Astrocyte of the spinal cord (primary cell): ENCODE measurements around the gene TAF6L.

Experiments
- DNase-seq: peaks from one replicate; pipeline ENCODE4 v3.0.0; 2011; ENCODE audit warnings: low read depth, low spot score
- H3K4me3 ChIP-seq: 2 replicates; pipeline ENCODE4 v1.5.1; 2011; ENCODE audit warnings: low read depth, mild to moderate bottlenecking, low read length, moderate library complexity
- CTCF ChIP-seq: IDR thresholded peaks from 2 replicates; pipeline ENCODE4 v1.5.1; 2012; ENCODE audit warnings: low read depth, mild to moderate bottlenecking, low read length, inconsistent platforms
- in situ Hi-C: cut with HindIII; loops from 2 replicates; pipeline ENCODE4 v1.10.0; 2017; ENCODE audit warnings: low sequenced_read_pairs

The TAF6L gene

GRCh38 chr11:62835336-62835735 is 64.1 kb downstream of the TAF6L start:
- H3K4me3 ChIP-seq = no peak overlapping the region
- in situ Hi-C loops = no loop called here
- no peak for DNase-seq

More at GRCh38 chr11:62835336-62835735, 64.1 kb downstream of the TAF6L start:
- no peak for TF ChIP-seq CTCF
